Astrocyte of the cerebellum (primary cell): ENCODE results near the gene SEC14L1.

Experiments
- DNase-seq: peaks from one replicate; pipeline ENCODE4 v3.0.0-alpha.2; 2011; ENCODE audit warnings: low read depth
- H3K4me3 ChIP-seq: 2 replicates; pipeline ENCODE4 v1.5.1; 2011; ENCODE audit warnings: mild to moderate bottlenecking, low read depth, low read length, moderate library complexity
- CTCF ChIP-seq: IDR thresholded peaks from 2 replicates; pipeline ENCODE4 v1.5.1; 2012; ENCODE audit warnings: low read length, low read depth, moderate library complexity, mild to moderate bottlenecking; ENCODE audit errors: missing control alignments
- in situ Hi-C: cut with HindIII; loops from 2 replicates; pipeline ENCODE4 v1.10.0; 2017; ENCODE audit warnings: low sequenced_read_pairs

Gene SEC14L1

GRCh38 chr17:77140878-77141767 is at the start of gene SEC14L1:
Gene SEC14L1 (plus strand): TSS chr17:77140969. CDS start chr17:77143597, 2,628 bp downstream.
- no peak for DNase-seq
- in situ Hi-C loops = no loop called here
- no peak for TF ChIP-seq CTCF
- H3K4me3 ChIP-seq = peak within 1 kb of the TSS; percentile 92

- no peak for TF ChIP-seq CTCF
- DNase-seq = no peak
- H3K4me3 ChIP-seq = no peak overlapping the region
- in situ Hi-C loops = no loop called here
Measured at GRCh38 chr17:77092025-77092424, 48.7 kb upstream of the SEC14L1 start.

- no peak for TF ChIP-seq CTCF
- DNase-seq = no peak
- in situ Hi-C loops = no loop called here
- H3K4me3 ChIP-seq = no peak overlapping the region
Measured at GRCh38 chr17:77095461-77095860, 45.3 kb upstream of the SEC14L1 start.

- peak; percentile 47 for DNase-seq
- TF ChIP-seq CTCF = peak; percentile 77
- no peak overlapping the region for H3K4me3 ChIP-seq
- in situ Hi-C loops = no loop called here
Measured at GRCh38 chr17:77096570-77097214, 44.1 kb upstream of the SEC14L1 start.

- in situ Hi-C loops = no loop called here
- no peak overlapping the region for H3K4me3 ChIP-seq
- no peak for TF ChIP-seq CTCF
- no peak for DNase-seq
Measured at GRCh38 chr17:77097631-77098180, 43.1 kb upstream of the SEC14L1 start.

- no peak overlapping the region for H3K4me3 ChIP-seq
- in situ Hi-C loops = no loop called here
- TF ChIP-seq CTCF = no peak
- DNase-seq = peak; percentile 49
Measured at GRCh38 chr17:77098884-77099545, 41.8 kb upstream of the SEC14L1 start.
